Osteoblast (primary cell): ENCODE data around the gene CNTROB. TPM values are rescaled to one million over a fixed set of nuclear protein-coding genes. Genes with fewer than 3 reads are reported as not detected.

ENCODE experiments used
- DNase-seq: peaks from one replicate; pipeline ENCODE4 v3.0.0; 2011; ENCODE audit warnings: low spot score, mixed read lengths; ENCODE audit not compliant: insufficient read length; ENCODE audit errors: missing footprints
- H2AFZ ChIP-seq: 2 replicates; pipeline ENCODE4 v1.6.0; 2011; ENCODE audit warnings: mild to moderate bottlenecking, low read length
- H3K27ac ChIP-seq: 2 replicates; pipeline ENCODE4 v1.5.1; 2011; ENCODE audit warnings: mild to moderate bottlenecking, low read depth, low read length, moderate library complexity
- H3K27me3 ChIP-seq: 2 replicates; pipeline ENCODE4 v1.6.0; 2012; ENCODE audit warnings: mild to moderate bottlenecking, control low read depth, inconsistent platforms, low read length, moderate library complexity; ENCODE audit not compliant: insufficient read depth
- H3K36me3 ChIP-seq: 2 replicates; pipeline ENCODE4 v1.5.1; 2011; ENCODE audit warnings: mild to moderate bottlenecking, low read length, control low read depth, moderate library complexity; ENCODE audit not compliant: insufficient read depth
- H3K4me1 ChIP-seq: 2 replicates; pipeline ENCODE4 v1.5.1; 2011; ENCODE audit warnings: mild to moderate bottlenecking, low read length, control low read depth, moderate library complexity; ENCODE audit not compliant: insufficient read depth
- H3K4me2 ChIP-seq: 2 replicates; pipeline ENCODE4 v1.6.0; 2011; ENCODE audit warnings: mild to moderate bottlenecking, low read length; ENCODE audit not compliant: insufficient read depth
- H3K4me3 ChIP-seq: fragments of 200-600 bp; sonication (generic); 3 replicates; pipeline ENCODE4 v1.5.1; 2012; ENCODE audit warnings: mild to moderate bottlenecking, low read length, inconsistent platforms; ENCODE audit not compliant: insufficient read depth
- H3K79me2 ChIP-seq: 2 replicates; pipeline ENCODE4 v1.6.0; 2012; ENCODE audit warnings: mild to moderate bottlenecking, low read length, control low read depth, inconsistent platforms; ENCODE audit not compliant: insufficient read depth
- H3K9me3 ChIP-seq: 2 replicates; pipeline ENCODE4 v1.5.1; 2011; ENCODE audit warnings: low read depth, low read length, control low read depth
- H4K20me1 ChIP-seq: 2 replicates; pipeline ENCODE4 v1.6.0; 2012; ENCODE audit warnings: mild to moderate bottlenecking, low read length, control low read depth; ENCODE audit not compliant: insufficient read depth
- CTCF ChIP-seq: IDR thresholded peaks from 2 replicates; pipeline ENCODE4 v1.5.1; 2011; ENCODE audit warnings: mild to moderate bottlenecking, low read depth, low read length, moderate library complexity; ENCODE audit errors: extremely low read depth
- total RNA-seq: library from RNA; depleted of rRNA; stranded (reverse); fragments of >200 nt; gene quantifications from 2 replicates; pipeline ENCODE4 v1.2.3, GENCODE V29; 2012

The CNTROB gene
- total RNA-seq, 1 donor: 20.6 TPM

DNA sequence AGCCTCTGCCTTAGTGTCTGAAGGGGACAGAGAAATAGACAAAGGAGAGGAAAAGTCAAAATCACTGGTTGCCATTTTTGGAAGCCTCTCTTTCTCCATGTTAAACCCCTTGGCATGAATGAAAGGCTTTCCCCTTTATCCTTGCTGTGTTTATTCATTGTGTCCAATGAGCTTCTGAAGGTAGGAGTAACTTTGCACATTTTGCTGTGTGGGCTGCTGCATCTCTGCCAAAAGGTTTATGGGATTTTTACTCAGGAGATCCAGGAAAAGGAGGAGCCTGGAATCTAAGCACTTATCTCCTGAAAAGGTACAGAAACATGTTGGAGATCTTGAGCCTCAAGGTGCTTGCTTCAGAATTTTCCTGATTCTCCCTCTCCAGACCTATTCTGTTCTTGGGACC lies 3.9 kb downstream of the CNTROB start:
- DNase-seq: no peak
- Histone ChIP-seq H3K27me3 (no peaks in the 10 kb centered on the region), H3K9me3 (no peaks in the 10 kb centered on the region), H3K36me3 (peaks cover 52% of the 10 kb centered on the region), H3K4me2 (no peak overlapping the region), H3K4me3 (no peak overlapping the region), H4K20me1 (peaks cover 2% of the 10 kb centered on the region), H3K27ac (no peak overlapping the region), H2AFZ (no peak overlapping the region), H3K4me1 (peaks cover 27% of the 10 kb centered on the region), H3K79me2 (peaks cover 49% of the 10 kb centered on the region)
- TF ChIP-seq CTCF: no peak

DNA sequence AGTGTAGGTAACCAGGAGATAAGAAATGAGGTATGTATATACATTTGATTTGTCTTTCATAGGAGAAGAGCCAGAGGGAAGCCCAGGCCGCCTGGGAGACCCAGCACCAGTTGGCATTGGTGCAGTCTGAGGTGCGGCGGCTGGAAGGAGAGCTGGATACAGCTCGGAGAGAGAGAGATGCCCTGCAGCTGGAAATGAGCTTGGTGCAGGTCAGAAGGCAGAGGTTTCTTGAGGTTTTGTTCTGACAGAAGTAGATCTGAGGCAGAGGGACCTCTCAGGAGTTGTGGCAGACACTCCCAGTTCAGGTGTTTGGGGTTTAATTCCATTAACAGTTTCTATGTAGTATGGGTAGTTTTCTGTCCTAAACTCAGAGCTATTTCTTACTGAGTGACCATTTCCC lies 8.0 kb downstream of the CNTROB start:
- H3K79me2 ChIP-seq: peaks cover 10% of the 10 kb centered on the region
- H3K9me3 ChIP-seq: no peaks in the 10 kb centered on the region
- peaks cover 65% of the 10 kb centered on the region for H3K36me3 ChIP-seq
- TF ChIP-seq CTCF: no peak
- H4K20me1 ChIP-seq: no peaks in the 10 kb centered on the region
- H3K4me2 ChIP-seq: no peak overlapping the region
- H3K27me3 ChIP-seq: no peaks in the 10 kb centered on the region
- H3K27ac ChIP-seq: no peak overlapping the region
- H2AFZ ChIP-seq: no peak overlapping the region
- H3K4me3 ChIP-seq: no peak overlapping the region
- no peak for DNase-seq
- no peaks in the 10 kb centered on the region for H3K4me1 ChIP-seq

DNA sequence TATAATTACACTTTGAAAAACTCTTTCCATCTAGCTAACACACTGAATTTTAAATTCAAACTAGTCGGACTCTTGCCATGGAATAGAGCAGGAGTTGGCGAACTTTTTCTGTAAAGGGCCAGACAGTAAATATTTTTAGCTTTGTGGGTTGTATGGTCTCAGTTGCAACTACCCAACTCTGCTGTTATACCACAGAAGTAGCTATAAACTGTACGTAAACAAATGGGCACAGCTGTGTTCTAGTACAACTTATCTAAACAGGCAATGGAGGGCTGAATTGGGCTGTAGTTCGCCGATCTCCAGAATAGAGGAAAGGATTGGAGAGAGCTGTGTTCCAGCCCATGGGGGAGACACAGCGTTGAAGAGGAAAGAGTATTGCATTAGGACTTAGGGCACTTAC lies 8.7 kb downstream of the CNTROB start:
- DNase-seq: no peak

DNA sequence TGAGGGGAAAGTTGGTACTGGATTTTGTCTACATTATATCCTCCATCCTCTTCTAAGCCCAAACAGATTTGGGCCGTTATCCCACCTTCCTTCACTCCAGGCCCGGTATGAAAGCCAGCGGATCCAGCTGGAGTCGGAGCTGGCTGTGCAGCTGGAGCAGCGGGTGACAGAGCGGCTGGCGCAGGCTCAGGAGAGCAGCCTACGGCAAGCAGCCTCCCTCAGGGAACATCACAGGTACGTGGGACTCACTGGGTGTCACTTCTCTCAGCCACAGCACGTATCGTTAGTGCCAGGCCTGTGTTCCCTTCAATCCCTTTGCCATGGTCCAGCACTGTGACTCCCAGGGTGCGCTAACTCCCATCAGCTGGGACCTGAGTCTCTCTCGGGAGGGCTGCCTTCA lies 11.3 kb downstream of the CNTROB start:
- Histone ChIP-seq H3K4me3 (no peak overlapping the region), H3K27me3 (no peaks in the 10 kb centered on the region), H3K4me1 (peaks cover 7% of the 10 kb centered on the region), H3K27ac (no peak overlapping the region), H4K20me1 (no peaks in the 10 kb centered on the region), H3K4me2 (no peak overlapping the region), H2AFZ (no peak overlapping the region), H3K79me2 (no peaks in the 10 kb centered on the region), H3K36me3 (peaks cover 71% of the 10 kb centered on the region), H3K9me3 (no peaks in the 10 kb centered on the region)
- no peak for TF ChIP-seq CTCF
- DNase-seq: no peak

More for the DNA sequence above, 8.7 kb downstream of the CNTROB start:
- H3K27ac ChIP-seq: no peak overlapping the region
- no peaks in the 10 kb centered on the region for H3K4me1 ChIP-seq
- peaks cover 8% of the 10 kb centered on the region for H3K79me2 ChIP-seq
- no peaks in the 10 kb centered on the region for H3K27me3 ChIP-seq
- no peaks in the 10 kb centered on the region for H4K20me1 ChIP-seq
- H3K4me2 ChIP-seq: no peak overlapping the region
- no peak for TF ChIP-seq CTCF
- no peak overlapping the region for H2AFZ ChIP-seq
- H3K36me3 ChIP-seq: peaks cover 66% of the 10 kb centered on the region
- H3K4me3 ChIP-seq: no peak overlapping the region
- H3K9me3 ChIP-seq: no peaks in the 10 kb centered on the region
